GM11168 (cell line): ENCODE data around the gene PAFAH2.

Experiments used
- in situ Hi-C: fragments of 300-500 bp; cut with MboI; formaldehyde crosslinking; loops from one replicate; pipeline ENCODE4 v1.12.0; 2022; ENCODE audit warnings: low sequenced_read_pairs; ENCODE audit not compliant: unreplicated experiment

PAFAH2 gene

GRCh38 chr1:26016258-26016952 lies 18.5 kb upstream of the PAFAH2 start:
- in situ Hi-C loops = no loop called here

- in situ Hi-C loops = no loop called here
These were observed 17.5 kb upstream of the PAFAH2 start for GRCh38 chr1:26015358-26015757.

- in situ Hi-C loops = no loop called here
These were observed 16.3 kb upstream of the PAFAH2 start for GRCh38 chr1:26014179-26014578.

DNA sequence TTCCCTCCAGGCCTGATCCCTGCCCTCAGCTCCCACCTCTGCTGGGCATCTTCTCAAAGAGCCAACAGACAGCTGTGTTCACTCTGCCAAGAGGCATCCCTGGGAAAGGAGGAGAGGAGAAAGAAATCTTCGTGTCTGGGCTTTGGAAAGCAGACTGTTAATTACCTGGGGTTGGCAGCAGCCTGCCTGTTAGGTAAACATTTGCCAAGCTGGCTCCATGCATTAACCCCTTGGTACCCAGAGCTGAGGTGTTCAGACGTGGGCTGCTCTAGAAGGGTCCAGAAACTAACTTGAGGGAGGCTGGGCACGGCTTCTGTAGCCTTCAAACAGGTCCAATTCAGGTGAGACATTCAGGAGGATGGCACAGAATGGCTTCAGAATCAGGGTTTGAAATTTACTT lies 15.0 kb upstream of the PAFAH2 start:
- in situ Hi-C loops = no loop called here

- in situ Hi-C loops = no loop called here
These were observed 13.0 kb upstream of the PAFAH2 start for GRCh38 chr1:26010825-26011224.

DNA sequence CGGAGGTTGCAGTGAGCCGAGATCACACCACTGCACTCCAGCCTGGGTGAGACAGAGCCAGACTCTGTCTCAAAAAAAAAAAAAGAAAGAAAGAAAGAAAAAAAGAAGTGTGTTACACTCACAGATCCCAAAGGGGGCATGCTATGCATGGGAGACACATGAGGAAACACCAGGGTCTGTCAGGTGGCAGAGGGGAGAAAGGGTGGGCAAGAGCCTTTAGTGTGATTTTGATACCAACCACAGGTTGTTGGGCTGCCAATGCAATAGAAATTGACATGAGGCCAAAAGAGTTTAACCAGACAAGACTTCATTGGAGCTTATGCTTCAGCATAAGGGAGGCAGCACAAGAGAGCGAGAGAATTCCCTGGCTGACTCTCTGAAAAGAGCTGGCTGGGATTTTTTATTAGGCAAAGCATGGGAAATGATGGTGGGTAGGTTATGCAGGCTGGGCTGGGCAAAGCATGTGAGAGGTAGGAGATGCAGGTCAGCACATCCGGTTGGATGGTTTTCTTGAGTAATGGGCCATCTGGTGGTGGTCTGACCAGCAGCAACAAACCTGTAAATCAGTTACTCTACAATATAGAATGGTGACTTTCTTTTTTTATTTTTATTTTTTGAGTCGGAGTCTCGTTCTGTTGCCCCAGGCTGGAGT lies 12.1 kb upstream of the PAFAH2 start:
- in situ Hi-C loops = no loop called here

DNA sequence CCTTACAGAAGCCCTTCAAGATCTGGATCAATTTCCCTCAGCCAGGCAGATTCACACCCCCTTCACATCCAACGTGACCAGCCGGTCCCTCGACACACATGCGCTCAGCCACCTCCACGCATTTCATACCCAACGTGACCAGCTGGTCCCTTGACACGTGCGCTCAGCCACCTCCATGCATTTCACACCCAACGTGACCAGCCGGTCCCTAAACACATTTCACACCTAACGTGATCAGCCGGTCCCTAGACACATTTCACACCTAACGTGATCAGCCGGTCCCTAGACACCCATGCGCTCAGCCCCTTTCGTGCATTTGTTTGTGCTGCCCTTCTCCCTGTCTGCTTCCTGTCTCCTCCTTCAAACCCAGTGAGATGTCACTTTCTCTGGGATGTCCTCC lies 8.8 kb upstream of the PAFAH2 start:
- in situ Hi-C loops = no loop called here

DNA sequence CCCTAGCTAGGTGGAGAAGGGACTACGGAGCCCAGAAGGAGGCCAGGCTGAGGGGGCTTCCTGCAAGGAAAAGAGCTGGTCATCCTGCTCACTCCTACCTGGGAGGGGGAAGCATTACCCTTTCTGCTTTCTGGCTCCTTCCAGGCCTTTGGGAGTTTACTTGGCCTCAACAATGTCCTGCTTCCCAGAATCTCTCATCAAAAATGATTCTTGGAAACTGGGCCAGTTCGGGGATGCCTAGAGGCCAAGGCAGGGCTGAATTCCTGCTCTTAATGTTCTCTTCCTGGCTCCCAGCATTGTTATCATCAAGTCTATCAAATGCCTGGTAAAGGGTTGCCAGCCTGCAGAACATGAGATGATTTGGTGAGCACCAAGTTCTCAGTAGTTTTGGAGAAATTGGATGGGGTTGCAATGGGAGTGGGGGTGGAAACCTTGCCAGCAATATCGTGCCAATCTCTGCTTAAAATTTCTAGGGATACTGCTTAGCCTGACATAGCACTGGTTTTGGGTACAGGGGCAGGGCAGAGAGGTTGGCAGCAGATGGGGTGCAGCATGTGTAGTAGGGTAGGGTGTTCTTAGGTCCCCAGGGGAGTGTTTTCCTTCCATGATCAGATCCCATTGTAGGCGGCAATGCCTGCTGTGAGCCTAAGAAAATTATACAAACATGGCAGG lies 7.7 kb upstream of the PAFAH2 start:
- in situ Hi-C loops = no loop called here

GRCh38 chr1:26003756-26004155 lies 5.9 kb upstream of the PAFAH2 start:
- in situ Hi-C loops = no loop called here

DNA sequence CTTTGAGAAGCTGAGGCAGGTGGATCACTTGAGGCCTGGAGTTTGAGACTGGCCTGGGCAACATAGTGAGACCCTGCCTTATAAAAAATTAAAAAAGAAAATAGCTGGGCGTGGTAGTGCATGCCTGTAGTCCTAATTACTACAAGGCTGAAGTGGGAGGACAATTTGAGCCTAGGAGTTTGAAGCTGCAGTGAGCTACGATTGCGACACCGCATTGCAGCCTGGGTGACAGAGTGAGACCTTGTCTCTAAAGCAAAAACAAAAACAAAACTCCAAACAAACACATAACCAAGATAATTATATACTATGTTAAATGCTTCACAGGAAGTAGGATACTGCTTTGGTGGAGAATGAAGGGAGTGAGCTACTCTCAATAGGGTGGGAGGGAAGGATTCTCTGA lies 5.4 kb upstream of the PAFAH2 start:
- in situ Hi-C loops = no loop called here

- in situ Hi-C loops = loop anchor here (5.0 kb wide), 1 partner anchor 102 kb away; no protein-coding TSS in a partner anchor
These were observed 1.4 kb upstream of the PAFAH2 start for GRCh38 chr1:25999041-25999800.

DNA sequence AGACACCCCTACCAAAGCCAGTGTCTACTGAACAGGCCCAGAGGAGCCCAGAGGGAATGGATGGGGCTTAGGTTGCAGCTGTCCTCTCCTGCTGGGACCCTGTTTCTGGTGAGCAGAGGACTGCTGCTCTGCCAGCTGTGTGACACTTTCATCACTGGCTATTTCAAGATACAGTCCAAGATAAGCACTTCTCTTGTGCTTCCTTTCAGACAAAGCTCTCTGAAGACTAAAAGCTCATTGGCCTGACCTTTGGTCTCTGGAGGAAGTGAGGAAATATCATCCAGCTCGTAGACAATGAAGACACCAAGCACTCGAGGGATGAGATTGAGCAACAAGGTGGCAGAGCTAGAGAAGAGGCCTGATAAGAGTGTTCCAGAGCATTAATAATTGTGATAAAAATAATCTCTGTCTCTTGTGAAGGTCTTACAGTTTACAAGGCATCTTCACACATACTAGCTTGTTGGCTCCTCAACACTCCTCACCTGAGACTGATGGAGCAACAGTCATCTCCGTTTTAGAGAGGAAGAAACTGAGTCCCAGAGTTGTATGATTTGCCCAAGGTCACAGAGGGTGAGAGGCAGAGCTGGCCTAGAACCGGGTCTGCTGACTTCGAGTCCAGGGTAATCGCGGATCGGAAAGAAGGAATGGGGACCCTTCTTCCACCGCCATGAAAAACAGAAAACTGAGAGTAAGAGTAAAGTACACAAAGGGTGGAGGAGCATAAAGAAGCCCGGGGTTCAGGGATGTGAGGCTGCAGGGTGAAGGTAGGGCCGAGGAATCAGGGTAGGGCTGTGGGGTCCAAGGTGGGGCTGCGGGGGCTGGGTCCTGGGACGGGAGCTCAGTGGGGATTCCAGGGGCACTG lies 666 bp downstream of the PAFAH2 start:
- in situ Hi-C loops = loop anchor here (5.0 kb wide), 1 partner anchor 100 kb away; no protein-coding TSS in a partner anchor

GRCh38 chr1:25994402-25995150 lies 3.3 kb downstream of the PAFAH2 start:
- in situ Hi-C loops = loop anchor here (5.0 kb wide), 1 partner anchor 97 kb away; no protein-coding TSS in a partner anchor

DNA sequence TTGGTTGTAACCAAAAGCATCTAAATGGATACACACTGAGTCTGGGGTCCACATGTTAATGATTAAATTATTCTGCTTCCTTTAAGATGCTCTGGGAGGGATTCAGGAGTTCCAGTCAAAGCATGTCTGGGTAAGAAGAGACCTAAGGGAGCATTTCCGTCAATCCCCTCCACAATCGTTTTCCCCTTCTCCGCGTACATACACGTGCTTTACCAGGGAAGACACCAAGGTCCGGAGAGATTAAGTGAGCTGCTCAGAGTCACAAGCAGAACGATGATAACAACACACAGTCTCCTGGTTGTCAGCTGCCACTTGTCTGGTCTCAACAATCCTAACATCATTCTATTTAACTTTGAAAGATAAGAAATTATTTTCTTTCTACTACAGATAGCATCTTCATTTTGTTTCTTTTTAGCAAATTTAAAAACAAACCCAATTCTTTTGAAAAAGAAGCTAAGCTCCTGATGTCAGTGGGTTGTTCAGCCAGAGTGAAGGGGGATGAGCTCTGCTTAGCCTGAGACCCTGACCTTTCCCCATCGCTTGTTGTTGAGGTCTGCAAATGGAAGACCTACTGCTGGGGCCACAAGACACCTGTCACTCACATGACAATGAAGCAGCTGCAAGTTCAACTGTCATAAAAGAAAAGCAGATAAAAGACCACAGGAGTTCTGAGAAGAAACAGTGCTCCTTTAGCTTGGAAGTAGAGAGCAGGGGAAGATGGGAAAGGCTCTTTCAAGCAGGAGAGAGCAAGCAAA lies 4.5 kb downstream of the PAFAH2 start:
- in situ Hi-C loops = no loop called here

DNA sequence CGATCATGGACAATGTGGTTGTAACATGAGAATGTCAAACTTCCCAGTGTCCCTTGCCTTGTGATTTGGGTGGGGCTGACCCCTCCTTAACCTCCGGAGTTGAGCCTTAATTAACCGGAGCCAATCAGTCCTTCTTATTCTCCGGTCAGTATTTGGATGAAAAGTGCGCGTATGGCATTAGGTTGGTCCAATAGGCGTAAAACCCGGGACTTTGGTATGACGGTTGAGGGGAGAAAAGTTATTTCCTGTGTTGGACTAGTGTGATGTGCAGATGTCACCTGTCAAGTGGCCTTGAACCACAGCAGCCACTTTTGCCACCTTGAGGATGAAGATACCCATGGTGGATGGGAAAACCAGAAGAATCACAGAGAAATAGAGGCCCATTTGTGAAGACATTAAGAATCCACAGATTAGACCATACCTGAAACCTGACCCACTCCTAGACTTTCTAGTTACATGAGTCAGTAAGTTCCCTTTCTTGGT lies 5.1 kb downstream of the PAFAH2 start:
- in situ Hi-C loops = no loop called here

DNA sequence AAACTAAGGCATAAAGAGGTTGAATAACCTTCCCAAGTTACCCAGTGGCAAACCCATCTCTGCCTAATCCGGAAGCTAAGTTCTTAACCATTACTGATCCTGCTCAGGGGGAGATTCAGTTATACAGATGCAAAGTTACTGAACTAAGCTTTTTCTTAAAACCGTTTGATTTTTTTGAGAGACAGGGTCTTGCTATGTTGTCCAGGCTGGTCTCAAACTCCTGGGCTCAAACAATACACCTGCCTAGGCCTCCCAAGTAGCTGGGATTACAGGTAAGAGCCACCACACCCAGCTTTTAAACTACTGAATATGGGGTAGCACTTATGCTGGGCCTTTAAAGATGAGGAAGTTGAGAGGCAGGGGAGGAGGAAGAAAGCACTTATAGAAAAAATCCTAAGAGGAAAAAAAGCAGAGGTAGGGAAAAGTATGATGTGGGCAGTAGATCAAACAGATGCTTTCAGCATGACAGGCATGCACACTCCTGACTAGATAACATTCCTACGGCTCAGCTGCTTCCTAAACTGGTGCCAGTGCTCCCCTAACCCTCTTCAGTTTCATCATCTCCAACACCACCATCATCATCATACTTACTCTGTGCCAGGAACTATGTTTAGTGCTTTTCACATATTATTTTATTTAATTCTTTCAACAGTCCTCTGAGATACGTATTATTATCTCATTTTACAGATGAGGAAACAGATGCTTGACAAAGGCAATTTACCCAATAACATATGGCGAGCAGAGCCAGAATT lies 5.8 kb downstream of the PAFAH2 start:
- in situ Hi-C loops = no loop called here

DNA sequence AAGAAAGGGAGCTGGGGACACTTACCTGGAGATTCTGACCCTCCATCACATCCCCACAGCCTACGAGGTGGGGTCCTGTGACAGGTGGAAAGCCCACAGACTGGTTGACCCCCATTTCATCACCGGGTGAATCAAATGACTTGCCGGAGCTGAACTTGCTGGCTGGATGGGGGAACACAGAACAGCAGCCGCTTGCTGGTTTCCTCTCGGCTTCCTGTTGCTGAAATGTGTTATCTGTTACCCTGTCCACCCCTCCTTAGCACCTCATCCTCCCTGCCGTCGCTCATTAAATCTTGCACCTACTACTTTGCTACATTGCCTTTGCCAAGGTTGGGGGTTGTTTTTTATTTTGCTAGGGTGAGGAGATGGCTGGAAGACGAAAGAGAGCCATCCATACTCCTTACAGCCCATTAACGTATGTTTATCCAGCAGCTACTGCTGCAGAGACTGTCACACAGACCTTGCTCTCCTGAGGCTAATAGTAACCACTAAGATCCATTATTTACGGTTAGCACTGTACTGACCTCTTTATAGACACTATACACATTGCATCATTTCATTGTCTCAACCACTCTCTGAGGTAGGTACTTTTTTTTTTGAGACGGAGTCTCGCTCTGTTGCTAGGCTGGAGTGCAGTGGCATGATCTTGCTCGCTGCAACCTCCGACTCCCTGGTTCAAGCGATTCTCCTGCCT lies 7.0 kb downstream of the PAFAH2 start:
- in situ Hi-C loops = no loop called here
